ENCODE data around the gene PCDHA1. TPM values are rescaled to one million over a fixed set of nuclear protein-coding genes. Genes with fewer than 3 reads are reported as not detected.

The PCDHA1 gene
- total RNA-seq, 1 experiment from 2014 or later = 0.03 TPM

GRCh38 chr5:140881889-140882590, 96.1 kb downstream of the PCDHA1 start, which contains the start of gene PCDHA13:
Gene PCDHA13, plus strand, starts transcription at chr5:140882124. Its CDS starts 145 bp downstream, at chr5:140882269.
- in situ Hi-C loops (cut with HindIII; ENCODE audit: low sequenced_read_pairs) = no loop called here
- DNase-seq (ENCODE audit: low spot score) = peak; percentile 37

- in situ Hi-C loops (cut with HindIII; ENCODE audit: low sequenced_read_pairs) = no loop called here
- peak; percentile 19 for DNase-seq (ENCODE audit: low spot score)
These were observed 96.6 kb downstream of the PCDHA1 start for GRCh38 chr5:140882591-140882899.

- no peak for DNase-seq (ENCODE audit: low spot score)
- in situ Hi-C loops (cut with HindIII; ENCODE audit: low sequenced_read_pairs) = no loop called here
These were observed 97.4 kb downstream of the PCDHA1 start for GRCh38 chr5:140883373-140883772.

- DNase-seq (ENCODE audit: low spot score) = no peak
- in situ Hi-C loops (cut with HindIII; ENCODE audit: low sequenced_read_pairs) = no loop called here
These were observed 98.2 kb downstream of the PCDHA1 start for GRCh38 chr5:140883927-140884697.

GRCh38 chr5:140916325-140916724, 130.4 kb downstream of the PCDHA1 start:
- DNase-seq (ENCODE audit: low spot score) = no peak
- in situ Hi-C loops (cut with HindIII; ENCODE audit: low sequenced_read_pairs) = no loop called here

- DNase-seq (ENCODE audit: low spot score) = peak; percentile 26
- in situ Hi-C loops (cut with HindIII; ENCODE audit: low sequenced_read_pairs) = no loop called here
These were observed 137.7 kb downstream of the PCDHA1 start for GRCh38 chr5:140923601-140924000.

GRCh38 chr5:140925806-140926442, 140.0 kb downstream of the PCDHA1 start, which contains the start of gene PCDHAC1:
Gene PCDHAC1, plus strand, starts transcription at chr5:140926299. Its CDS starts 594 bp downstream, at chr5:140926893.
- peak; percentile 55 for DNase-seq (ENCODE audit: low spot score)
- in situ Hi-C loops (cut with HindIII; ENCODE audit: low sequenced_read_pairs) = no loop called here

GRCh38 chr5:140926443-140927227, 140.7 kb downstream of the PCDHA1 start:
- in situ Hi-C loops (cut with HindIII; ENCODE audit: low sequenced_read_pairs) = no loop called here
- peak; percentile 82 for DNase-seq (ENCODE audit: low spot score)

- DNase-seq (ENCODE audit: low spot score) = peak; percentile 27
- in situ Hi-C loops (cut with HindIII; ENCODE audit: low sequenced_read_pairs) = no loop called here
These were observed 141.3 kb downstream of the PCDHA1 start for GRCh38 chr5:140927228-140927573.

- in situ Hi-C loops (cut with HindIII; ENCODE audit: low sequenced_read_pairs) = no loop called here
These were observed 149.1 kb downstream of the PCDHA1 start for GRCh38 chr5:140934964-140935606.

GRCh38 chr5:140946578-140946977, 160.6 kb downstream of the PCDHA1 start:
- no peak for DNase-seq (ENCODE audit: low spot score)
- in situ Hi-C loops (cut with HindIII; ENCODE audit: low sequenced_read_pairs) = no loop called here

More at GRCh38 chr5:140934964-140935606, 149.1 kb downstream of the PCDHA1 start:
- DNase-seq (ENCODE audit: low spot score) = no peak

GRCh38 chr5:140951636-140952035, 165.7 kb downstream of the PCDHA1 start:
- in situ Hi-C loops (cut with HindIII; ENCODE audit: low sequenced_read_pairs) = no loop called here
- DNase-seq (ENCODE audit: low spot score) = no peak

- in situ Hi-C loops (cut with HindIII; ENCODE audit: low sequenced_read_pairs) = no loop called here
These were observed 167.3 kb downstream of the PCDHA1 start for GRCh38 chr5:140953234-140953633.

GRCh38 chr5:140962190-140962589, 176.2 kb downstream of the PCDHA1 start:
- in situ Hi-C loops (cut with HindIII; ENCODE audit: low sequenced_read_pairs) = no loop called here
- DNase-seq (ENCODE audit: low spot score) = no peak

More at GRCh38 chr5:140953234-140953633, 167.3 kb downstream of the PCDHA1 start:
- no peak for DNase-seq (ENCODE audit: low spot score)

- no peak for DNase-seq (ENCODE audit: low spot score)
- in situ Hi-C loops (cut with HindIII; ENCODE audit: low sequenced_read_pairs) = no loop called here
These were observed 178.4 kb downstream of the PCDHA1 start for GRCh38 chr5:140964356-140964755.

GRCh38 chr5:140965905-140966292, 180.0 kb downstream of the PCDHA1 start:
- DNase-seq (ENCODE audit: low spot score) = peak; percentile 55
- in situ Hi-C loops (cut with HindIII; ENCODE audit: low sequenced_read_pairs) = no loop called here

- in situ Hi-C loops (cut with HindIII; ENCODE audit: low sequenced_read_pairs) = no loop called here
These were observed 180.6 kb downstream of the PCDHA1 start, which contains the start of gene PCDHAC2 for GRCh38 chr5:140966293-140967225. Gene PCDHAC2, plus strand, starts transcription at chr5:140966476. Its CDS starts 291 bp downstream, at chr5:140966767.

More at GRCh38 chr5:140966293-140967225, 180.6 kb downstream of the PCDHA1 start, which contains the start of gene PCDHAC2:
- peak; percentile 85 for DNase-seq (ENCODE audit: low spot score)
